Uterus (tissue), 4 donors: Measurements from ENCODE around the gene MTMR6. TPM values are rescaled to one million over a fixed set of nuclear protein-coding genes. Genes with fewer than 3 reads are reported as not detected.

Experiments used
- DNase-seq, 2 donors: peaks; one replicate each; pipeline ENCODE4 v3.0.0-alpha.2; 2019 to 2020
- H3K27ac ChIP-seq, 2 donors: fragments of 200-600 bp; sonication (generic); 1 replicate in 1 of 2; 2 replicates in 1 of 2; pipeline ENCODE4 v1.5.1; 2016 to 2018
- H3K27me3 ChIP-seq, 2 donors: fragments of 200-600 bp; sonication (generic); one replicate each; pipeline ENCODE4 v1.5.1; 2018 to 2019; ENCODE audit warnings: control low read depth in 1 of 2
- H3K36me3 ChIP-seq, 2 donors: fragments of 200-600 bp; sonication (generic); one replicate each; pipeline ENCODE4 v1.5.1; 2019; ENCODE audit warnings: control low read depth in 1 of 2
- H3K4me1 ChIP-seq, 2 donors: fragments of 200-600 bp; sonication (generic); one replicate each; pipeline ENCODE4 v1.5.1; 2018 to 2019; ENCODE audit warnings: control low read depth in 1 of 2
- H3K4me3 ChIP-seq, 2 donors: fragments of 200-600 bp; sonication (generic); 1 replicate in 1 of 2; 2 replicates in 1 of 2; pipeline ENCODE4 v1.5.1; 2018 to 2019; ENCODE audit warnings: mild to moderate bottlenecking in 1 of 2
- H3K9me3 ChIP-seq, 2 donors: fragments of 200-600 bp; sonication (generic); one replicate each; pipeline ENCODE4 v1.5.1; 2019; ENCODE audit warnings: control low read depth in 1 of 2
- CTCF ChIP-seq, 4 experiments: fragments of 200-600 bp in 2 of 4; fragments of 450-650 bp in 2 of 4; sonication (generic) in 2 of 4; IDR thresholded peaks; one replicate each; pipeline ENCODE4 v1.5.1; 2016 to 2019; ENCODE audit warnings: antibody characterized with exemption in 4 of 4, mild to moderate bottlenecking in 2 of 4, moderate library complexity in 1 of 4
- POLR2A ChIP-seq, 2 donors: fragments of 450-650 bp; IDR thresholded peaks; one replicate each; pipeline ENCODE4 v1.6.1; 2016; ENCODE audit warnings: antibody characterized with exemption in 2 of 2, mild to moderate bottlenecking in 1 of 2, moderate library complexity in 1 of 2
- intact Hi-C: fragments of 100-400 bp; cut with DNase I; formaldehyde crosslinking; loops from one replicate; pipeline ENCODE4 v1.15.1; 2023; ENCODE audit warnings: low total_unique reads
- total RNA-seq, 4 donors: library from RNA; depleted of rRNA in 3 of 4; stranded (reverse); fragments of >200 nt in 3 of 4; gene quantifications; one replicate each; pipeline versions ENCODE4 v1.1.0 to v1.2.4, GENCODE V29; 2014 to 2023
- donor health status: DM: yes; HTN: yes; CAD: no.

MTMR6 gene
- total RNA-seq, 4 donors from 2014 or later, result 10.0 to 36.4 (median 27.3) TPM

- no peaks in the 10 kb centered on the region for H3K4me1 ChIP-seq
- H3K4me3 ChIP-seq, result no peak overlapping the region
- intact Hi-C loops, result no loop called here
- DNase-seq, result no peak
- no peak for TF ChIP-seq POLR2A (IDR thresholded peaks at IDR 0.05)
- no peaks in the 10 kb centered on the region for H3K9me3 ChIP-seq
- no peaks in the 10 kb centered on the region for H3K36me3 ChIP-seq
- H3K27ac ChIP-seq, result no peak overlapping the region
- no peaks in the 10 kb centered on the region for H3K27me3 ChIP-seq
Measured at GRCh38 chr13:25203127-25203740, 84.1 kb downstream of the MTMR6 start.

- H3K27ac ChIP-seq, result no peak overlapping the region
- H3K4me1 ChIP-seq, result no peaks in the 10 kb centered on the region
- TF ChIP-seq CTCF (IDR thresholded peaks at IDR 0.05), result no peak
- TF ChIP-seq POLR2A (IDR thresholded peaks at IDR 0.05), result no peak
- intact Hi-C loops, result no loop called here
- H3K9me3 ChIP-seq, result no peaks in the 10 kb centered on the region
- DNase-seq, result no peak
- no peak overlapping the region for H3K4me3 ChIP-seq
- H3K27me3 ChIP-seq, result no peaks in the 10 kb centered on the region
- H3K36me3 ChIP-seq, result no peaks in the 10 kb centered on the region
Measured at GRCh38 chr13:25200783-25201182, 86.5 kb downstream of the MTMR6 start.

DNA sequence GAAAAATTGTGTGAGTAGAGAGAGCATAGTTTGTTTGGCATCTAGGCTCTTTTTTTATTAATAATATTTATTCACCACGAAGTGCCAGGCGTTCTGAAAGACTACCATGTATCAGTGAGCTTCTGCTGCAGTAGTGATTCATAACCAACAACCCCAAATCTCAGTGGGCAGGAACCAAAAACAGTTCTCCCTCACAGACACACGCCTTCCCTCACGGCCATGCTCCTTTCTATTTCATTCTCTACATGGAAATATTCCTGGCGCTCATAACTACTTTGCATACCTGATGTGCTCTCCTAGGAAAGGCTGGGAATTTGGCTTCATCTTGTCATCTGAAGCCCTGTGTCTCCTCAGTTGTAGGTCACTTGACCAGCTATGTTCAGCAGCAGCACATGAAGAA lies 88.6 kb downstream of the MTMR6 start:
- no peak for DNase-seq
- no peaks in the 10 kb centered on the region for H3K9me3 ChIP-seq
- TF ChIP-seq POLR2A (IDR thresholded peaks at IDR 0.05) (no peak), CTCF (IDR thresholded peaks at IDR 0.05) (no peak)
- no peak overlapping the region for H3K4me3 ChIP-seq
- no peaks in the 10 kb centered on the region for H3K36me3 ChIP-seq
- intact Hi-C loops, result no loop called here
- no peaks in the 10 kb centered on the region for H3K4me1 ChIP-seq
- no peak overlapping the region for H3K27ac ChIP-seq
- no peaks in the 10 kb centered on the region for H3K27me3 ChIP-seq

DNA sequence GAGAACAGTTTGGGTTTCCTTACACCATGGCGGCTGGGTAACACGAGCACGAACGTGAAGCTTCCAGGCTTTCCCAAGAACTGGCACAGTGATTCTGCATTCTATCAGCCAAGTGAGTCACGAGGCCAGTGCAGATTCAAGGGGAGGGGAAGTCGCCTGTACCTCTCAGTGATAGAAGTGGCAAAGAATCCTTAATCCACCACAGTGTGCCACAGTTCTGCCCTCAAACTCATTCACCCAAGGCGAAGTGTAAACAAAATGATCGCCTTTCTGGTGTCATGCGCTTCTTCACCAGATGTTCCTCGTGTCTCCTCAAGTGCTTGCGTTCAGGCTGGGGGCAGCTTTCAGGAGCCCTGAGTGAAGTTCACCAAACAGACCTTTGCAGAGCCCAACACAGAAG lies 90.3 kb downstream of the MTMR6 start:
- H3K27me3 ChIP-seq, result no peaks in the 10 kb centered on the region
- TF ChIP-seq POLR2A (IDR thresholded peaks at IDR 0.05) (no peak), CTCF (IDR thresholded peaks at IDR 0.05) (no peak)
- DNase-seq, result no peak

More for the DNA sequence above, 90.3 kb downstream of the MTMR6 start:
- Histone ChIP-seq H3K4me3 (no peak overlapping the region), H3K4me1 (no peaks in the 10 kb centered on the region), H3K36me3 (no peaks in the 10 kb centered on the region), H3K9me3 (no peaks in the 10 kb centered on the region), H3K27ac (no peak overlapping the region)
- intact Hi-C loops, result no loop called here

Other genes starting within 250 kb of the MTMR6 start
- gene PABPC3, start 191.4 kb downstream of the MTMR6 start, total RNA-seq, result 1 to 10 TPM in 1 of 4 donors, under 1 TPM in 2, not detected in 1; 0.14 to 1.0 (median 0.15) TPM
- gene AMER2, start 115.2 kb downstream of the MTMR6 start, total RNA-seq, result 1 to 10 TPM in 1 of 4 donors, under 1 TPM in 1, not detected in 2; 0.09 to 2.4 TPM
- gene NUP58, start 14.1 kb upstream of the MTMR6 start, total RNA-seq, result 100 to 1,000 TPM in 1 of 4 donors, 10 to 100 TPM in 3; 49.7 to 130 (median 61.1) TPM
- 10 to 100 TPM in 1 of 4 donors, under 1 TPM in 1, not detected in 2; 0.64 to 21.4 TPM for gene ATP8A2, start 84.5 kb upstream of the MTMR6 start, total RNA-seq